Aorta (tissue), 5 donors: ENCODE results near the gene KIF26A. TPM values are rescaled to one million over a fixed set of nuclear protein-coding genes. Genes with fewer than 3 reads are reported as not detected.

Experiments used
- ATAC-seq: fragments of 200-7000 bp; cut with Tn5 transposase; one replicate; pipeline ENCODE4 v1.9.1; 2022; ENCODE audit warnings: moderate library complexity; ENCODE audit not compliant: low FRiP score
- DNase-seq, 2 donors: peaks; one replicate each; pipeline ENCODE4 v3.0.0-alpha.2; 2020
- H3K27ac ChIP-seq, 2 donors: one replicate each; pipeline ENCODE4 v1.5.1; 2013; ENCODE audit warnings: low read length in 2 of 2, mild to moderate bottlenecking in 2 of 2, moderate library complexity in 2 of 2, control low read depth in 1 of 2, inconsistent platforms in 1 of 2, low read depth in 1 of 2
- H3K27me3 ChIP-seq, 2 donors: one replicate each; pipeline ENCODE4 v1.6.1; 2013; ENCODE audit warnings: control low read depth in 1 of 2, low read length in 1 of 2, mild to moderate bottlenecking in 1 of 2, moderate library complexity in 1 of 2; ENCODE audit not compliant: insufficient read depth in 2 of 2, control insufficient read depth in 1 of 2
- H3K36me3 ChIP-seq, 2 donors: one replicate each; pipeline ENCODE4 v1.6.1; 2013; ENCODE audit warnings: control low read depth in 1 of 2, low read length in 1 of 2, mild to moderate bottlenecking in 1 of 2; ENCODE audit not compliant: insufficient read depth in 2 of 2, control insufficient read depth in 1 of 2
- H3K4me1 ChIP-seq, 2 donors: one replicate each; pipeline ENCODE4 v1.6.1; 2013; ENCODE audit warnings: low read length in 2 of 2, control low read depth in 1 of 2, mild to moderate bottlenecking in 1 of 2, moderate library complexity in 1 of 2; ENCODE audit not compliant: insufficient read depth in 2 of 2, control insufficient read depth in 1 of 2
- H3K4me3 ChIP-seq, 2 donors: one replicate each; pipeline ENCODE4 v1.5.1; 2013; ENCODE audit warnings: low read length in 2 of 2, control low read depth in 1 of 2, mild to moderate bottlenecking in 1 of 2
- H3K9me3 ChIP-seq: one replicate; pipeline ENCODE4 v1.6.1; 2013; ENCODE audit warnings: mild to moderate bottlenecking, low read length; ENCODE audit not compliant: control insufficient read depth
- WGBS, 2 donors: extraction: QIAGEN DNeasy Blood & Tissue Kit; methylation state at CpG; one replicate each; pipeline ENCODE4 v1.1.7; 2013; 5-methylcytosine and 5-hydroxymethylcytosine counted together
- intact Hi-C, 2 donors: fragments of 100-400 bp; cut with DNase I; formaldehyde crosslinking; loops; one replicate each; pipeline versions ENCODE4 v1.14.2 to v1.15.0; 2022
- polyA plus RNA-seq, 2 donors: library from polyadenylated mRNA; stranded (reverse); fragments of 200-250 nt; gene quantifications; one replicate each; pipeline ENCODE4 v1.2.3, GENCODE V29; 2013
- total RNA-seq, 2 donors: library from RNA; stranded (reverse); fragmentation: NEBNext Ultra II Directional; extraction: Animal tissue kit (Norgen Biotek cat#: 25700); gene quantifications; one replicate each; pipeline ENCODE4 v1.2.1, GENCODE V29; 2021
- donor health status: healthy with polysubstance abuse.
- donor health status: Bipolar disorder and iron deficiency.
- donor health status: DM: no; HTN: no; CAD: no.
- donor health status: DM: no; HTN: no; CAD: no.
- donor health status: DM: yes; HTN: yes; CAD: no.

KIF26A gene
- total and polyA plus RNA-seq, 4 donors = 0.13 to 8.3 (median 3.2) TPM

DNA sequence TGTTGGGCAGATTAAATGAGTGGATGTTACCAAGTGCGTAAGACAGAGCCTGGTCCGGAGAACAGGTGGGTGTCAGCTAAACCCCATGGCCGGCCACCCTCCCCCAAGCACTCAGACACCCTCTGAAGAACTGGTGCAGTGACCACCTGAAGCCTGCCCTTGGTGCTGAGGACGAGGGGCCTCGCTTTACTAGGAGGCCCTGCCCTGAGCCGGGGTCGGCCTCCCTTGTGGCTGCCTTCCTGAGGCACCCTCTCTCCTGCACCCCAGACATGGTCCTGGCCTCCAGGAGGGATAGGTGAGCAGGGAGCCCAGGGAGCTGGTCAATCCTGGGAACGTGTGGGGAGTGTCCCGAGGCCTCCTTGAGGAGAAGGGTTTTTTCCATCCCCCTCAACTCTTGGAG, 4.9 kb upstream of the KIF26A start:
- Histone ChIP-seq H3K27ac (no peak overlapping the region), H3K27me3 (no peaks in the 10 kb centered on the region), H3K36me3 (no peaks in the 10 kb centered on the region), H3K4me1 (no peaks in the 10 kb centered on the region), H3K4me3 (no peak overlapping the region), H3K9me3 (peaks cover 6% of the 10 kb centered on the region)
- peak; percentile 30 to 55 for DNase-seq
- 82 to 87% methylated on average over 8 to 9 of the region's 9 CpGs for WGBS, 2 donors
- no peak for ATAC-seq
- intact Hi-C loops = no loop called here

DNA sequence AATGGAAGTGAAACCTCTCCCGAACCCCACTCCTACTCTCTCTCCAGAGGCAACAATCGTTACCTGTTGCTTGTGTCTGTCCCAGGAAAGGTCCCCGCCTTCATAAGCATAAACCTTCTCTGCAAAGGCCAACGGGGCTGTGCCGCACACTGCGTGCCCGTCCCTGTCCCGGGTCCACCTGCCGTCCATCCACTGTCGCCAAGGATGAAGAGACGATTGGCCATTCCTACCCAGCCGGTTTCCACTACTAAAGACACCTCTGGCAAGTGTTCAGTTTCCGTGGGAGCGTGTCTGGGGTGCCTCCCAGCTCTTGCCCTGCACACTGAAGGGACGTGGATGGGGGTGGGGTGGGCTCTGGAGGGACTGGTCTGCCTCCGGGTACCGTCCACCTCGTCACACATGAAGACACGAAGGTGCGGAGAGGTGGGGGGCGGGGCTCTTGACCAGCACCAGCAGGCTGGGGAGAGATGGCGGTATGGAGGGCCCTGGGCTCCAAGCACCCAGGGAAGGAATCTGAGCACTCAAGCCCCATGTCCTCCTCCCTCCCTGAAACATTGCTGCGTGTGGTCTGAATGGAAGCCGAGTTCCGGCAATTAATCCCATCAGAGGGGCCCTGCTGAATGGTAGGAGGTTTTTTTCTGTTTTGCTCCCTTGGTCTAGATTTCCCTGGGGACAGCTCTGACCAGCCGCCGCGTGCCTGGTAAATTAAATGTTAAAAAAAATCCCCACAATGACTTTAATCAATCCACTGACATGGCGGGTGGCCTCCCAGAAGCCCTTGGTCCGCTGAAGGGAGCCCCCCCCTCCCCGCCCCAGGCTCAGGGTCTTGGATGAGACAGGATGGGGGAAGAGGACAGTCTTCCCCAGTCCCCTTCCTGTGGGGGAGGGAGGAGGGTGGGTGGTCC, 4.1 kb upstream of the KIF26A start:
- H3K36me3 ChIP-seq = no peaks in the 10 kb centered on the region
- DNase-seq = peak; percentile 21 to 73
- WGBS, 2 donors = 58 to 59% methylated on average over 30 to 31 of the region's 31 CpGs

DNA sequence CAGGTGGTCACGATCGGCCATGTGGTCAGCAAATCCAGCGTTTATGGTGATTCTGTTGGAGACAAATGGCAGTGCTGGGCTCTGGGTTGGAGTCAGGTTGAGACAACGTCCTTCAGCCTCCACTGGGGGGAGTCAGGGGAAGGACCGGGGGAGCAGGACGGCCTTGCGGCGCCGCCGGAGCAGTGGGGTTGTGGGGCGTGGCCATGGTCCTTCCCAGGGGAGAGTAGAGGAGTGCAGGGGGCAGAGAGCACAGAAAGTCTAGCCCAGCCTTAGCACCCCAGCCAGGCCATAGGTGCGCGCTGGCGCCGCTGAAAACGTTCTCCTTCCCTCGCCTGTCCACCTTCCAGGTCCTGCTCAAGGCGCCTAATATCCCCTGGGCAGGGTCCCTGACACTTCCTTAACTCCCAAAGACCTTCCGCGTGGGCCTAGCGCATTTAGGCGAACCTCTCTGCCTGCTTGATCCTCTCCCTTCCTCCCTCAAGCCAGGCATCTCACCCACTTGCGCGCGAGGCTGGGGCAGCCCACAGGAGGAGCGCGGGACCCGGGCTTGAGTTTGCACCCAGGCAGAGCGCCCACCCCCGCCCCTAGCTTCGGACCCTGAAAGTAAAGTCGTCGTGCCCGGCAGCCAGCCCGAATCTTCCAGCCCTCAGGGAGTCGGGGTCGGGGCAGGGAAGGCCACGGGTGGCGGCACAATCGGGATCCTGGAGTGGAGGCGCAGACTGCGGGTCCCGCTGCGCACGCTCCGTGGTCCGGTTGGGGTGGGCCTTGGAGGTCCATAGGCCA, 3.1 kb upstream of the KIF26A start:
- Histone ChIP-seq H3K4me3 (no peak overlapping the region), H3K27me3 (no peaks in the 10 kb centered on the region), H3K9me3 (peaks cover 4% of the 10 kb centered on the region), H3K27ac (no peak overlapping the region), H3K36me3 (no peaks in the 10 kb centered on the region), H3K4me1 (no peaks in the 10 kb centered on the region)
- peak; percentile 42 to 77 for DNase-seq
- intact Hi-C loops = loop anchor here (5.0 kb wide), 2 partner anchors 427 to 502 kb away; no protein-coding TSS in a partner anchor
- WGBS, 2 donors = 3 to 4% methylated on average over 47 of the region's 47 CpGs
- ATAC-seq = no peak

More for the DNA sequence above, 4.1 kb upstream of the KIF26A start:
- Histone ChIP-seq H3K9me3 (peaks cover 6% of the 10 kb centered on the region), H3K4me3 (no peak overlapping the region), H3K27me3 (no peaks in the 10 kb centered on the region), H3K4me1 (no peaks in the 10 kb centered on the region), H3K27ac (no peak overlapping the region)
- intact Hi-C loops = no loop called here
- ATAC-seq = no peak

GRCh38 chr14:104135904-104136471, 2.4 kb upstream of the KIF26A start:
- Histone ChIP-seq H3K9me3 (no peaks in the 10 kb centered on the region), H3K27me3 (no peaks in the 10 kb centered on the region), H3K4me3 (no peak overlapping the region), H3K27ac (no peak overlapping the region), H3K36me3 (no peaks in the 10 kb centered on the region), H3K4me1 (no peaks in the 10 kb centered on the region)
- 1% methylated on average over 51 to 78 of the region's 78 CpGs for WGBS, 2 donors
- DNase-seq (peak; percentile 37 to 71), ATAC-seq (no peak)
- intact Hi-C loops = loop anchor here (2.0 to 5.0 kb wide), 3 partner anchors 426 to 503 kb away; no protein-coding TSS in a partner anchor

DNA sequence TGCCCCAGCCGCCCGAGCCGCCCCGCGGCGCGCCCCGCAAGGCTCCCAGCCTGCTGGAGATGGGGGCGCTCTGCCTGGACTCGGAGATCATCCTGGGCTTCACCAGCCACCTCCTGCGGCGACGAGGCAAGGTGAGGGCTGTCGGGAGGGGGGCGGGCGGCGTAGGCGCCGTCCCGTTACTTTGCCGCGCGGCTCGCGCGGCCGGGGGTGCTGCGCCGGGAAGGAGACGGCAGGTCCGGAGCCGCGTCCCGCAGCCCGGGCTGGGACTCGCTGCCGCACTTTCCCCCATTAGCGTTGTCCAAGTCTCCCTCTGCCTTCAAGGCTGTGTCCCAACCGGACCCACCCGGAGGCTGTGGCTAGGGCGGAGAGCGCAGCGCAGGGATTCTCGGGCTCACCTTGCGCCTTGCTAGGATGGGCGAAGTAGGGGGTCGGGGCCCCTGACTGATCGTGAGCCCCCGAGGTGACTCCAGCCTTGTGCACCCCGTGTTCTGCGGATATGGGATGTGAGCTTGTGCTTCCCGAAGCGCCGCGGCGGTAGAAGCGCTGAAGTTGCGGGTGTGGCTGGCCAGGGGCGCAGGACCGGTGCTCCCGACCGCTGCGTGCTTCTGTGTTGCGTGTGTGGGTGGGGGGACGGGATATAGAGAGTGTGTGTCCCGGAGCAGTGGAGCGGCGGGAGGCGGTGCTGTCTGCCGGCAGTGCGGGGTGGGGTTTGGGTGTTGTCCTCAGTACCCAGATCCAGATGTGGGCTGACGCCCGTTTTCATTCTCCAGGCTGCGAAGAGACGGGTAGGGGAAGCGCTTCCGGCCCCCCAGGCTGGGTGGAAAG, 1.7 kb upstream of the KIF26A start:
- ATAC-seq = no peak
- H3K4me1 ChIP-seq = no peaks in the 10 kb centered on the region
- no peaks in the 10 kb centered on the region for H3K36me3 ChIP-seq
- H3K9me3 ChIP-seq = no peaks in the 10 kb centered on the region
- no peaks in the 10 kb centered on the region for H3K27me3 ChIP-seq
- peak; percentile 34 to 68 for DNase-seq
- intact Hi-C loops = loop anchor here (2.0 to 5.0 kb wide), 3 partner anchors 426 to 502 kb away; no protein-coding TSS in a partner anchor
- no peak overlapping the region for H3K27ac ChIP-seq
- 2 to 3% methylated on average over 64 to 77 of the region's 77 CpGs for WGBS, 2 donors
- H3K4me3 ChIP-seq = no peak overlapping the region

DNA sequence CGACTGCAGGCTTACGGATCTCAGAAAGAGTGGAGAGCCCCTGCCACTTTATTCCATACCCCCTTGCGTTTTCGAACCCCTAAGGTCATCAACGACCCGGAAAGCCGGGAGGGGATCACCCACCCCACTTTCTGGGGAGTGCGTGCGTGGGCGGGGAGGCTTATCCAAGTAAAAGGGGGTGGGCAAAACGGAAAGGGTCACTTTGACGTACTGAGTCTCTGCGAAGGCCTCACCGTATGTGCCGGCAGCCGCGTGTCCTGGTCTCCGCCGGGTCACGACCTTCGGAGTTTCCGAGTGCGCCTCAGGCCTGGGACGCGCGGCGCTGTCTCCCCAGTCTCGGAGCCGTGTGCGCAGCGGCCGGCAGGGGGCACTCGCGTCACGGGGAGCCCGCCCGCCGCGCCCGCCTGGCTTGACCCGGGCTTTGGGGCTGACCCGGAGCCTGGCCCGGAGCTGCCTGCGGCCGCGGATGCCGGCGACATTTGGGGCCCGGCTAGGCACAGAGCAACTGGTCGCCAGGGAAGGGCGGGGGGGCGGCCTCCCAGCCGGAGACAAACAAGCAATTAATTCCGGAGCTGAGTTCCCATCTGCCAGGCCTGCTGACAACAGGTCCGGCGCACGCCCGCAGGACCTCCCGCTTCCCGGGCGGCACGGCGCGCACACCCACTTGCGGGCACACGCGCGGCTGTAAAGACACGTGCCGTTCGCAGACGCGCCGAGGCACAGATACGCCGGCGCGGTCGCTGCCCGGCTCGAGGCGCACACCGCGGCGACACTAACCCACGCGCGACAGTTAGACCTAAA, 890 bp upstream of the KIF26A start:
- peak; percentile 62 to 90 for DNase-seq
- ATAC-seq = peak; percentile 84
- Histone ChIP-seq H3K27ac (no peak overlapping the region), H3K27me3 (no peaks in the 10 kb centered on the region), H3K4me3 (peak overlapping the region; percentile 5 to 21), H3K9me3 (no peaks in the 10 kb centered on the region), H3K36me3 (no peaks in the 10 kb centered on the region), H3K4me1 (no peaks in the 10 kb centered on the region)
- intact Hi-C loops = loop anchor here (2.0 to 5.0 kb wide), 3 partner anchors 425 to 501 kb away; no protein-coding TSS in a partner anchor
- WGBS, 2 donors = 1% methylated on average over 77 to 88 of the region's 88 CpGs

- no peak for ATAC-seq
- Histone ChIP-seq H3K4me1 (no peaks in the 10 kb centered on the region), H3K9me3 (no peaks in the 10 kb centered on the region), H3K27me3 (no peaks in the 10 kb centered on the region), H3K36me3 (no peaks in the 10 kb centered on the region), H3K27ac (no peak overlapping the region), H3K4me3 (peak overlapping the region in 1 of 2 donors; percentile 21)
- DNase-seq = peak; percentile 48 to 70
- 1 to 3% methylated on average over 66 to 73 of the region's 73 CpGs for WGBS, 2 donors
- intact Hi-C loops = loop anchor here (5.0 kb wide), 2 partner anchors 423 to 498 kb away; no protein-coding TSS in a partner anchor
Measured at GRCh38 chr14:104138718-104139459, 502 bp downstream of the KIF26A start.
